LNCAP (cell line): ENCODE results near the gene C14orf119.

Experiments
- TF ChIP-seq, protein P1 (sequence below): fragments of 450-650 bp; IDR thresholded peaks from 2 replicates; pipeline ENCODE4 v1.5.1; 2017; ENCODE audit warnings: mild to moderate bottlenecking

Gene C14orf119

DNA sequence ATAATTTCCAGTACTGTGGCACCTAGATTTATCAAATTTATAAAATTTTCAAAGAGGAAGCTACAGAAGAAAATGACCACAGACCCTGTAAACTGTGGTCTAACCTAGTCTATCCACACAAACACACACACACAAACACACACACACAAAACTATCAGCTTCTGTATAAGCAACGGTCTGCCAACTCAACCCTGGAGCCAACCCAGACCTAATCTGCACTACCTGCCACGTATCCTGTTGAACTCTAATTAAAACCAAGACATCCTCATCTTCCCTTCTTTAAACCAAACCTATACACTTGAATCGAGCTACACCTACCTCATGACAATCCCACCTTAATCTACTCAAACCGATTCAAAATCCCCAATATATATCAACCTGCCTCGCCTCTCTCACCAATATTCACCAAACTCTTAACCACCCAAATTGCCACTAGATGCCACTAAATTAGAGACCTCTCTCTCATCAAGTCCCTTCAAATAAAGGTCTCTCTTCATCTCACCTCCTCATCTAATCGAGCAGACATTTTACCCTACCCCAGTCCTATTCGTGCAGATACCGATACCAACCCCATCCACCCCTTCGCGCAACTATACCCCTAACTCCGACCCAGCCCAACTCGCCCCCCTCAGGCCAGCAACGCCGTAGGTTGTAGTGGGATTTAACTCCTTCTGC lies 1.2 kb upstream of the C14orf119 start:
- TF ChIP-seq, protein P1, sequence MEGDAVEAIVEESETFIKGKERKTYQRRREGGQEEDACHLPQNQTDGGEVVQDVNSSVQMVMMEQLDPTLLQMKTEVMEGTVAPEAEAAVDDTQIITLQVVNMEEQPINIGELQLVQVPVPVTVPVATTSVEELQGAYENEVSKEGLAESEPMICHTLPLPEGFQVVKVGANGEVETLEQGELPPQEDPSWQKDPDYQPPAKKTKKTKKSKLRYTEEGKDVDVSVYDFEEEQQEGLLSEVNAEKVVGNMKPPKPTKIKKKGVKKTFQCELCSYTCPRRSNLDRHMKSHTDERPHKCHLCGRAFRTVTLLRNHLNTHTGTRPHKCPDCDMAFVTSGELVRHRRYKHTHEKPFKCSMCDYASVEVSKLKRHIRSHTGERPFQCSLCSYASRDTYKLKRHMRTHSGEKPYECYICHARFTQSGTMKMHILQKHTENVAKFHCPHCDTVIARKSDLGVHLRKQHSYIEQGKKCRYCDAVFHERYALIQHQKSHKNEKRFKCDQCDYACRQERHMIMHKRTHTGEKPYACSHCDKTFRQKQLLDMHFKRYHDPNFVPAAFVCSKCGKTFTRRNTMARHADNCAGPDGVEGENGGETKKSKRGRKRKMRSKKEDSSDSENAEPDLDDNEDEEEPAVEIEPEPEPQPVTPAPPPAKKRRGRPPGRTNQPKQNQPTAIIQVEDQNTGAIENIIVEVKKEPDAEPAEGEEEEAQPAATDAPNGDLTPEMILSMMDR: no peak; the same call in 1 of the 2 replicates

DNA sequence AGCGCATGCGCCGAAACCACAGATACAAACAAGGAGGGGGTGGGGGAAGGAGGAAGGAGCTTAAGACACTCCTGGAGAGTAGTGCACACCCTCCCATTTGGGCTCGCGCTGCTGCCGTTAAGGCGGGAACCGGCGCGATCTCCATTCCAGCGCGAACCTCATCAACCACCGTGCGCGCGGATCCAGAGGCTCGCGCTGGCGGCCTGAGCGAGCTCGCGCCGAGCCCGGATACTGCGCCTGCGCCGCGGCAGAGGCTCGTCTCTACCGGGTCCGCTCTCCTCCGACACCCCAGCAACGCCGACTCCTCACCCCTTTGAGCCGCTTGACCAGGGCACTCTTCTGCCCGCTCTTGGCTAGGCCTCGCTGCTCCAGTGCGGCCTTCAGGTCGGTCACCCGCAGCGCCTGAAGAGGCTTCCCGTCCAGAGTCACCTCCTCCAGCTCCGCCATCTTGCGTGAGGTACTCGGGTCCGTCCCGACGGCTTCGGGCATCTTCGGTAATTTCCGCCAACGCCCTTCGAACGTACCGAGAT lies 574 bp upstream of the C14orf119 start, which contains the start of gene ACIN1:
ACIN1 (minus strand) TSS at position 471 of the 530 bp plus-strand sequence; CDS start at position 447, 24 bp downstream.
- TF ChIP-seq, protein P1: no peak

DNA sequence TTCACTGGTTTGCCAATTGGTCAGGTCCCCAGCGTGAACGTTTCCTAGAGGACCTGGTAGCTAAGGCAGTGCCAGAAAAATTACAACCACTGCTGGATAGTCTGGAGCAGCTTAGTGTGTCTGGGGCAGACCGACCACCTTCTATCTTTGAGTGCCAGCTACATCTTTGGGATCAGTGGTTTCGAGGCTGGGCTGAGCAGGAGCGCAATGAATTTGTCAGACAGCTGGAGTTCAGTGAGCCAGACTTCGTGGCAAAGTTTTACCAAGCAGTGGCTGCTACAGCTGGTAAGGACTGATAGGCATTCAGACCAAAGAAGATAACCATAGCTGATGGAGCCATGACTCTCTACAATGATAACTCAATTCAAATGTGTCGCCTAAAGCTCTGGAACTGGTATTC lies 2.5 kb downstream of the C14orf119 start:
- TF ChIP-seq, protein P1: no peak

DNA sequence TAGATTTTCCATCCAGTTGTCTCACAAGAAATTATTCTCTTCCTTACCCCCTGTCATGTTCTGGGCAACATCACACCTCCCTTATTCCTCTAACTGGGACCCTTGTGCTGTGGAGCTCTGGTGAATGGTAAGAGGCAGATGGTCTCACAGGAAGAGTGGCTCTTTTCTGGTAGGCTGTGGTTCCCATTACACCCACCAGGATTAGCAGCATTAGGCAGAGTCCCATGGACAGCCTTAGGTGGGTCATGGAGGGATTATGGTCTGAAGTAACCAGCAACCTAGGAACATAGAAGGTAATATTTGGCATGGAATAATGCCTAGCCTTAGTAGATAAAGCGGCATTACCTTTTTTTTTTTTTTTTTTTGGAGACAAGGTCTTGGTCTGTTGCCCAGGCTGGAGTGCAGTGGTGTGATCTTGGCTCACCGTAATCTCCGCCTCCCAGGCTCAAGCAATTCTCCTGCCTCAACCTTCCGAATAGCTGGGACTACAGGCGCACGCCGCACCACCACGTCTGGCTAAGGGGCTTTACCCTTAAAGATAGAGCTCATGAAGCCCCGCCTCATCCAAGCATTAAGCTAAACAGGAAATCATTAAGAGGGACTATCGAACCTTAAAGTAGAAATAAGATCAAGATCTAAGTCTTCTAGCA lies 4.0 kb downstream of the C14orf119 start:
- TF ChIP-seq, protein P1: no peak

DNA sequence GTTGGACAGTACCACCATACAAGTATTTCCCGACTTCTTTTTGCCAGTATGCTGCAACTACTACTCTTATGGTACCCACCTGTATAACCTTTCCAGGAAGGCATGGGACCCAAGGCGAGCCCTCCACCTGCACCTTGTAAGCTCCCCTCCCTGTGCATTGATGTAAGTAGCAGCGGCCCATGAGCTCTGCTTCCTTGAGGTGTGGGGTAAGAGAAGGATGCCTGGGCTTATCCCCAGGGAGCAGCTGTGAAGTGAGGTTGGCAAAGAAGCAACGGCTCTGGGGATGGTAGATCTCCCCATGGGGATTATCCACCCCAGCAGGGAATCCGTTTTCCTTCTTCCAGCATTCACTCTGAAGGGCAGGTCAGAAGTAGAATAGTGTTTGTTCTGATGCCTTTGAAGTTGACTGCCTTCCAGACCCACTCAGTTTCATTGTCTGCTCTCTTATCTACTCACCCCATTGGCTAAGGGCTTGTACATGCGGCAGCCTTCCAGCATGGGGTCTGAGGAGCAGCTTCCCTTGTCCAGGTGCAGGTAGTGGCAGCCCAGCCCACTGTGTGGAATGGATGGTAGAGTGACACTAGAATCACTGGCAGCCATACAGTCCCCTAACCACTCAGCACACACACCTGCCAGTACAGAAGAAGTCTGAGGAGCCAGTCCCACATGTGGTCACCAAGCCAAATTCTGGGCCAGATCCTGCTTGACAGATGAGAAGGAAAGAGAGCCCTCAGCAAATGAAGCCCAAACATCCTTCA lies 6.1 kb downstream of the C14orf119 start:
- TF ChIP-seq, protein P1: no peak

DNA sequence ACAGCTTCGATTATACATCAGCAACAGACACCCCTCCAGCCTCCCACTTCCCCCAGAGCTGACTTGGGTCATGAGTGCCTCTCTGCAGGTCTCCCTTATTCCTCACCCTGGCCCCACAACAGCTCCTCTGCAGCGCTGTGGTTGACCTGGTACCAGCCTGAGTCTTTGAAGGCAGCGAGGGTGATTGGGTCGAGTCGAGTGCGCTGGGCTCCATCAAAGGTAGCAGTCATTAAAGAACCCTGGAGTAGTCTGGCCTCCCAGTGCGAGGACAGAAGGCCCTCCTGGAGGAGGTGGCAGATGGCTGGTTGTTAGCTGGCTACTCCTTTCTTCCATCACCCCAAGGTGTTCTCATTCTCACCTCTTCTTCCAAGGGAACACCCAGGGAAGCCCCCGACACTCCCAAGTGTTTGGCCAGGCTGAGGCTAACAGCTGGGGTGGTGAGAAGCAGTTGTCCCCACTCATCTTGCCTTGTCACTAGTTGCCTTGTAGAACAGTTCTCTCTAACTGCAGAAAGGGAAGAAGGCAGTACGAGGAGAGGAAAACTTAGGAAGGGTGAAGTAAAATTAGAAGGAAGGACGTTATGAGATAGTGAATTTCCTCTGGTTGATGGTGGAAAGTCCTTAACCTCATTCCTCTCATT lies 6.8 kb downstream of the C14orf119 start:
- TF ChIP-seq, protein P1: no peak

DNA sequence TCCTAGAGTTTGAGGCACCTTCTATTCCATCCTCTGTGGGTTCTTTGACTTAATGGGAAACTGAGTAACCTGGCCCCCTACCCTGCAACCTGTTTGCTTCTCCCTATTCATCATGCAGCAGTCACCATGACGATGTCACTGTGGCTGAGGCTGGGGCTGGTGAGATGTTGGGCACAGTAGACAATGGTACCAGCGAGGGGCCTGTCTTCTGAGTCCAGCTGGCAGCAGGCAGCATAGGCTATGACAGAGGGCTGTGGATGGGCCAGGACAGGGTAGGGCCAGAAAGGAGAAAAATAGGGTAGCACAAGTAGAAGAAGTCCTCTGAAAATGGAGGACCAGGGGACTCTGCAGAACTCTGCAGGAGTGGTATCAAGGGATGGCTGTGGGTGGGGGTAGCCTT lies 7.5 kb downstream of the C14orf119 start:
- TF ChIP-seq, protein P1: no peak
